ENCODE results near the gene TTC38. TPM values are rescaled to one million over a fixed set of nuclear protein-coding genes. Genes with fewer than 3 reads are reported as not detected.

TTC38 gene
- total and polyA plus RNA-seq, 9 donors: 15.6 to 29.1 (median 19.3) TPM

- 97% methylated on average over 9 of the region's 13 CpGs for WGBS (ENCODE audit: insufficient coverage)
- Histone ChIP-seq H3K27me3 (ENCODE audit: control insufficient read depth, insufficient read depth, low read length) (no peaks in the 10 kb centered on the region), H3K36me3 (ENCODE audit: control insufficient read depth, insufficient read depth, low read length) (peaks cover 62% of the 10 kb centered on the region), H3K9me3 (replicated peaks; ENCODE audit: control insufficient read depth, low read depth, low read length) (no peaks in the 10 kb centered on the region), H3K27ac (ENCODE audit: low read length) (no peak overlapping the region), H3K4me1 (ENCODE audit: control insufficient read depth, insufficient read depth, low read length) (no peaks in the 10 kb centered on the region), H3K4me3 (ENCODE audit: low read length) (no peak overlapping the region)
- no peak for DNase-seq
These were observed 60.1 kb downstream of the TTC38 start for GRCh38 chr22:46327691-46328465.

- 94% methylated on average over 8 of the region's 11 CpGs for WGBS (ENCODE audit: insufficient coverage)
- no peaks in the 10 kb centered on the region for H3K27me3 ChIP-seq (ENCODE audit: control insufficient read depth, insufficient read depth, low read length)
- no peak overlapping the region for H3K4me3 ChIP-seq (ENCODE audit: low read length)
- no peaks in the 10 kb centered on the region for H3K4me1 ChIP-seq (ENCODE audit: control insufficient read depth, insufficient read depth, low read length)
- H3K9me3 ChIP-seq (replicated peaks; ENCODE audit: control insufficient read depth, low read depth, low read length): no peaks in the 10 kb centered on the region
- H3K27ac ChIP-seq (ENCODE audit: low read length): no peak overlapping the region
- no peak for DNase-seq
- H3K36me3 ChIP-seq (ENCODE audit: control insufficient read depth, insufficient read depth, low read length): peaks cover 56% of the 10 kb centered on the region
These were observed 61.0 kb downstream of the TTC38 start for GRCh38 chr22:46328797-46329196.

- no peaks in the 10 kb centered on the region for H3K9me3 ChIP-seq (replicated peaks; ENCODE audit: control insufficient read depth, low read depth, low read length)
- no peak overlapping the region for H3K4me3 ChIP-seq (ENCODE audit: low read length)
- peaks cover 51% of the 10 kb centered on the region for H3K36me3 ChIP-seq (ENCODE audit: control insufficient read depth, insufficient read depth, low read length)
- H3K27ac ChIP-seq (ENCODE audit: low read length): no peak overlapping the region
- peaks cover 3% of the 10 kb centered on the region for H3K4me1 ChIP-seq (ENCODE audit: control insufficient read depth, insufficient read depth, low read length)
- H3K27me3 ChIP-seq (ENCODE audit: control insufficient read depth, insufficient read depth, low read length): no peaks in the 10 kb centered on the region
- 83% methylated on average over 4 of the region's 8 CpGs for WGBS (ENCODE audit: insufficient coverage)
- no peak for DNase-seq
These were observed 61.8 kb downstream of the TTC38 start for GRCh38 chr22:46329616-46330015.

GRCh38 chr22:46330426-46330825, 62.6 kb downstream of the TTC38 start:
- H3K9me3 ChIP-seq (replicated peaks; ENCODE audit: control insufficient read depth, low read depth, low read length): no peaks in the 10 kb centered on the region
- H3K4me3 ChIP-seq (ENCODE audit: low read length): no peak overlapping the region
- WGBS (ENCODE audit: insufficient coverage): 90% methylated on average over 2 of the region's 4 CpGs
- H3K4me1 ChIP-seq (ENCODE audit: control insufficient read depth, insufficient read depth, low read length): peaks cover 6% of the 10 kb centered on the region
- no peak for DNase-seq
- peaks cover 46% of the 10 kb centered on the region for H3K36me3 ChIP-seq (ENCODE audit: control insufficient read depth, insufficient read depth, low read length)
- no peak overlapping the region for H3K27ac ChIP-seq (ENCODE audit: low read length)
- no peaks in the 10 kb centered on the region for H3K27me3 ChIP-seq (ENCODE audit: control insufficient read depth, insufficient read depth, low read length)

- Histone ChIP-seq H3K9me3 (replicated peaks; ENCODE audit: control insufficient read depth, low read depth, low read length) (no peaks in the 10 kb centered on the region), H3K36me3 (ENCODE audit: control insufficient read depth, insufficient read depth, low read length) (peaks cover 41% of the 10 kb centered on the region), H3K4me3 (ENCODE audit: low read length) (no peak overlapping the region), H3K27ac (ENCODE audit: low read length) (no peak overlapping the region), H3K27me3 (ENCODE audit: control insufficient read depth, insufficient read depth, low read length) (no peaks in the 10 kb centered on the region), H3K4me1 (ENCODE audit: control insufficient read depth, insufficient read depth, low read length) (peaks cover 8% of the 10 kb centered on the region)
- 93% methylated on average over 23 of the region's 23 CpGs for WGBS (ENCODE audit: insufficient coverage)
- no peak for DNase-seq
These were observed 63.7 kb downstream of the TTC38 start for GRCh38 chr22:46331496-46331895.

GRCh38 chr22:46335201-46336118, 67.7 kb downstream of the TTC38 start, which contains the start of gene TRMU:
TSS of gene TRMU (plus strand) at chr22:46335714. CDS start at chr22:46335765, 51 bp downstream.
- H3K27ac ChIP-seq (ENCODE audit: low read length): peak within 1 kb of the TSS; percentile 95
- peaks cover 39% of the 10 kb centered on the region for H3K36me3 ChIP-seq (ENCODE audit: control insufficient read depth, insufficient read depth, low read length)
- under 1% methylated on average over 80 of the region's 93 CpGs for WGBS (ENCODE audit: insufficient coverage)
- peak within 1 kb of the TSS; percentile 92 for H3K4me3 ChIP-seq (ENCODE audit: low read length)
- DNase-seq: peak; percentile 94
- H3K27me3 ChIP-seq (ENCODE audit: control insufficient read depth, insufficient read depth, low read length): no peaks in the 10 kb centered on the region
- H3K4me1 ChIP-seq (ENCODE audit: control insufficient read depth, insufficient read depth, low read length): peaks cover 14% of the 10 kb centered on the region
- no peaks in the 10 kb centered on the region for H3K9me3 ChIP-seq (replicated peaks; ENCODE audit: control insufficient read depth, low read depth, low read length)

GRCh38 chr22:46336119-46337078, 68.6 kb downstream of the TTC38 start:
- H3K36me3 ChIP-seq (ENCODE audit: control insufficient read depth, insufficient read depth, low read length): peaks cover 36% of the 10 kb centered on the region
- peak; percentile 27 for DNase-seq
- H3K27me3 ChIP-seq (ENCODE audit: control insufficient read depth, insufficient read depth, low read length): no peaks in the 10 kb centered on the region
- peaks cover 14% of the 10 kb centered on the region for H3K4me1 ChIP-seq (ENCODE audit: control insufficient read depth, insufficient read depth, low read length)
- no peaks in the 10 kb centered on the region for H3K9me3 ChIP-seq (replicated peaks; ENCODE audit: control insufficient read depth, low read depth, low read length)
- H3K27ac ChIP-seq (ENCODE audit: low read length): peak overlapping the region; percentile 0
- H3K4me3 ChIP-seq (ENCODE audit: low read length): peak overlapping the region; percentile 92
- WGBS (ENCODE audit: insufficient coverage): 6% methylated on average over 27 of the region's 42 CpGs

- H3K4me3 ChIP-seq (ENCODE audit: low read length): no peak overlapping the region
- DNase-seq: no peak
- 79% methylated on average over 2 of the region's 9 CpGs for WGBS (ENCODE audit: insufficient coverage)
- H3K36me3 ChIP-seq (ENCODE audit: control insufficient read depth, insufficient read depth, low read length): peaks cover 38% of the 10 kb centered on the region
- no peaks in the 10 kb centered on the region for H3K27me3 ChIP-seq (ENCODE audit: control insufficient read depth, insufficient read depth, low read length)
- H3K9me3 ChIP-seq (replicated peaks; ENCODE audit: control insufficient read depth, low read depth, low read length): no peaks in the 10 kb centered on the region
- peaks cover 14% of the 10 kb centered on the region for H3K4me1 ChIP-seq (ENCODE audit: control insufficient read depth, insufficient read depth, low read length)
- no peak overlapping the region for H3K27ac ChIP-seq (ENCODE audit: low read length)
These were observed 70.1 kb downstream of the TTC38 start for GRCh38 chr22:46337870-46338269.

GRCh38 chr22:46338636-46339035, 70.8 kb downstream of the TTC38 start:
- no peak for DNase-seq
- H3K27me3 ChIP-seq (ENCODE audit: control insufficient read depth, insufficient read depth, low read length): no peaks in the 10 kb centered on the region
- 94% methylated on average over 8 of the region's 8 CpGs for WGBS (ENCODE audit: insufficient coverage)
- H3K36me3 ChIP-seq (ENCODE audit: control insufficient read depth, insufficient read depth, low read length): peaks cover 42% of the 10 kb centered on the region
- H3K4me1 ChIP-seq (ENCODE audit: control insufficient read depth, insufficient read depth, low read length): peaks cover 14% of the 10 kb centered on the region
- H3K4me3 ChIP-seq (ENCODE audit: low read length): no peak overlapping the region
- no peaks in the 10 kb centered on the region for H3K9me3 ChIP-seq (replicated peaks; ENCODE audit: control insufficient read depth, low read depth, low read length)
- no peak overlapping the region for H3K27ac ChIP-seq (ENCODE audit: low read length)

All from muscle of leg (tissue), 11 donors.